GM23248 (cell line): ENCODE measurements around the gene FOXK1. TPM values are rescaled to one million over a fixed set of nuclear protein-coding genes. Genes with fewer than 3 reads are reported as not detected.

Experiments used
- DNase-seq: peaks from one replicate; pipeline ENCODE4 v3.0.0-alpha.2; 2015
- H2AFZ ChIP-seq: fragments of 200-600 bp; sonication (generic); 2 replicates; pipeline ENCODE4 v1.6.1; 2016; ENCODE audit warnings: antibody characterized with exemption
- H3F3A ChIP-seq: fragments of 200-600 bp; sonication (generic); 2 replicates; pipeline ENCODE4 v1.6.1; 2016; ENCODE audit warnings: mild to moderate bottlenecking, antibody characterized with exemption, mixed run types; ENCODE audit not compliant: insufficient read depth
- H3K27ac ChIP-seq: fragments of 200-600 bp; sonication (generic); 2 replicates; pipeline ENCODE4 v1.5.1; 2016; ENCODE audit warnings: mild to moderate bottlenecking
- H3K27me3 ChIP-seq: fragments of 200-600 bp; sonication (generic); replicated peaks from 2 replicates; pipeline ENCODE4 v1.6.1; 2016; ENCODE audit warnings: mild to moderate bottlenecking; ENCODE audit not compliant: insufficient read depth
- H3K36me3 ChIP-seq: fragments of 200-600 bp; sonication (generic); 2 replicates; pipeline ENCODE4 v1.6.1; 2016; ENCODE audit warnings: low read depth, mild to moderate bottlenecking
- H3K4me1 ChIP-seq: fragments of 200-600 bp; sonication (generic); 2 replicates; pipeline ENCODE4 v1.6.1; 2016; ENCODE audit warnings: mild to moderate bottlenecking; ENCODE audit not compliant: insufficient read depth
- H3K4me2 ChIP-seq: fragments of 200-600 bp; sonication (generic); one replicate; pipeline ENCODE4 v1.6.1; 2016; ENCODE audit warnings: mild to moderate bottlenecking; ENCODE audit not compliant: unreplicated experiment
- H3K4me3 ChIP-seq: fragments of 200-600 bp; sonication (generic); 2 replicates; pipeline ENCODE4 v1.5.1; 2016; ENCODE audit warnings: mild to moderate bottlenecking
- H3K79me2 ChIP-seq: fragments of 200-600 bp; sonication (generic); 2 replicates; pipeline ENCODE4 v1.6.1; 2016; ENCODE audit warnings: mild to moderate bottlenecking; ENCODE audit not compliant: insufficient read depth
- H3K9ac ChIP-seq: fragments of 200-600 bp; sonication (generic); 2 replicates; pipeline ENCODE4 v1.6.1; 2016; ENCODE audit warnings: mild to moderate bottlenecking
- H3K9me2 ChIP-seq: fragments of 200-600 bp; sonication (generic); 2 replicates; pipeline ENCODE4 v1.6.1; 2016; ENCODE audit warnings: mixed run types, mild to moderate bottlenecking, moderate library complexity; ENCODE audit not compliant: insufficient read depth
- H3K9me3 ChIP-seq: fragments of 200-600 bp; sonication (generic); one replicate; pipeline ENCODE4 v1.6.1; 2017; ENCODE audit warnings: low read depth
- H4K20me1 ChIP-seq: fragments of 200-600 bp; sonication (generic); 2 replicates; pipeline ENCODE4 v1.6.0; 2016; ENCODE audit not compliant: insufficient read depth
- EZH2 ChIP-seq: fragments of 200-600 bp; sonication (generic); IDR thresholded peaks from 2 replicates; pipeline ENCODE4 v1.6.1; 2018; ENCODE audit warnings: antibody characterized with exemption, mild to moderate bottlenecking; ENCODE audit not compliant: insufficient read depth, poor library complexity, severe bottlenecking
- EZH2phosphoT487 ChIP-seq: fragments of 200-600 bp; sonication (generic); IDR thresholded peaks from 2 replicates; pipeline ENCODE4 v1.6.1; 2018; ENCODE audit warnings: antibody characterized with exemption, moderate library complexity, mild to moderate bottlenecking, low read depth; ENCODE audit not compliant: insufficient read depth
- WGBS, 2 experiments: methylation state at CpG; one replicate each; pipeline ENCODE4 v1.1.6; 2015 to 2017; ENCODE audit warnings: low lambda C conversion rate in 2 of 2, low coverage in 1 of 2; ENCODE audit errors: missing lambda C conversion rate in 2 of 2; 5-methylcytosine and 5-hydroxymethylcytosine counted together
- in situ Hi-C: fragments of 300-500 bp; cut with MboI; formaldehyde crosslinking; loops from 2 replicates; pipeline ENCODE4 v1.15.0; 2020
- polyA plus RNA-seq: library from polyadenylated mRNA; unstranded; fragments of >200 nt; fragmentation: Nextera tagmentation; extraction: Ambion mirVana; gene quantifications from 2 replicates; pipeline ENCODE4 v1.2.1, GENCODE V29; 2016
- total RNA-seq: library from RNA; depleted of rRNA; stranded (reverse); fragments of >200 nt; shearing (Covaris generic); gene quantifications from 2 replicates; pipeline ENCODE4 v1.2.3, GENCODE V29; 2014

The FOXK1 gene
- total and polyA plus RNA-seq, 2 experiments from 2014 or later, result 8.5 to 16.4 TPM

DNA sequence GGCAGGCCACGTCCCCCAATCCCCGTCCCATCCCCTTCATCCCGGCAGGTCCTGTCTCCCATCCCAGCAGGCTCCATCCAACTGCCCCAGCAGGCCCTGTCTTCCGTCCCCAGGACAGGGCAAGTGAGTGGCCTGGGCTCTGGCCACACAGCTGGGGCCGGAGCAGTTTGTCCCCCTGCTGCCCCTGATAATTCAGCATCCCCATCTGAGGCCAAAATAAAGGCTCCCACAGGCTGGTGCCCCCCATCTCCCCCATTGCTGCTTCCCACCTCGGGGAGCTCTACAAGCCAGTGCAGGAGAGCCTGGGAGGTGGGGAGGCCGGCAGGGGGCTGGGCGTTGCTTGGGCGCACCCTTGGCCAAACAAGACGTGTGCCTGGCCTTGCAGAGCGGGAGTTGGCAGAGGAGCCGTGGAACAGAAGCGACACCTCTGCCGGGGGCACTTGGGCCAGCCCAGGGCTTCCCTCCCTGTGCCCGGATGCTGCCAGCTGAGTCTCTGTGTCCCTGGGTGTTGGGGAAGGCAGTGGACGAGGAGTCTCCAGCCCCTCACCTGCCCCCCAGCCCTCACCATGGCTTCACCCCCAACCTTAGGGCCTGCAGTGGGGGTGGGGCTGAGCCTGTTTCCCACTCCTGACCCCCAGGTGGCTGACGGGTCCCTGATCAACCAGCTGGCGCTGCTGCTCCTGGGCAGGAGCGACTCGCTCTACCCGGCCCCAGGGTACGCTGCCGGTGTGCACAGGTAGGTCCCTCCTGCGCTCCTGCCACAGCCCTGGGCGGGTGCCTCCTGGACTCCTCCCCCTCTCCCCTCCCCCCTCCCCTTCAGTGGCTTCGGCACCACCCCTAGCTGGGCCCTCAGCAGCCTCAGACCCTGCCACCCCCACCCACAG is 107.3 kb downstream of the FOXK1 start:
- H3K27me3 ChIP-seq, result no peaks in the 10 kb centered on the region
- no peak overlapping the region for H2AFZ ChIP-seq
- no peaks in the 10 kb centered on the region for H3K9me2 ChIP-seq
- H3K4me1 ChIP-seq, result no peaks in the 10 kb centered on the region
- TF ChIP-seq EZH2phosphoT487, result no peak
- no peaks in the 10 kb centered on the region for H4K20me1 ChIP-seq
- DNase-seq, result no peak
- H3K4me3 ChIP-seq, result no peak overlapping the region
- no peaks in the 10 kb centered on the region for H3K9me3 ChIP-seq
- in situ Hi-C loops, result loop anchor here (10.0 kb wide), 1 partner anchor 295 kb away; no protein-coding TSS in a partner anchor
- H3K4me2 ChIP-seq, result no peak overlapping the region
- 82 to 86% methylated on average over 13 to 26 of the region's 26 CpGs for WGBS, 2 experiments
- H3K36me3 ChIP-seq, result peaks cover 8% of the 10 kb centered on the region; the same call in 1 of the 2 replicates
- H3K9ac ChIP-seq, result no peak overlapping the region
- no peaks in the 10 kb centered on the region for H3F3A ChIP-seq
- no peak overlapping the region for H3K27ac ChIP-seq
- no peaks in the 10 kb centered on the region for H3K79me2 ChIP-seq

DNA sequence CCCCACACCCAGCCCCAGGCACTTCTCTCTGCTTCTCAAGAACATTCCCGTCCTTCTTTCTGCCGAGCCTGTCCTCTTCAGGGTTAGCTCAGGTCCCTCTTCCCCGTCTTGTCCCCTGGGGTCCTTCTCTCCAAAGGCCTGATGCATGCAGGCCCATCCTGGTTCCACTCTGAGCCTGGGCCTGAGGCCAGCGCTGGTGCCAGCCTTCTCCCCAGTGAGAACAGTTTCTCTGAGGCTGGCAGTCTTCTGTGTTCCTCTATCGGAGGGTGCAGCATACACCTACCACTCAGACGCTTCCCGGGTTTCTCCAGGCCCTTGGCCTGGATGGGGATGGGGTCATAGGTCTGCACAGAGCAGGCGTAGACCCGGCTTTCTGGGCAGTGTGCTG is 108.0 kb downstream of the FOXK1 start:
- Histone ChIP-seq H3F3A (no peaks in the 10 kb centered on the region), H3K4me2 (no peak overlapping the region), H3K9me2 (no peaks in the 10 kb centered on the region), H3K4me3 (no peak overlapping the region), H3K9me3 (no peaks in the 10 kb centered on the region), H3K27ac (no peak overlapping the region), H2AFZ (no peak overlapping the region), H3K4me1 (no peaks in the 10 kb centered on the region), H3K27me3 (no peaks in the 10 kb centered on the region), H4K20me1 (no peaks in the 10 kb centered on the region), H3K79me2 (no peaks in the 10 kb centered on the region), H3K36me3 (peaks cover 8% of the 10 kb centered on the region; the same call in 1 of the 2 replicates), H3K9ac (no peak overlapping the region)
- in situ Hi-C loops, result loop anchor here (10.0 kb wide), 1 partner anchor 295 kb away; no protein-coding TSS in a partner anchor
- TF ChIP-seq EZH2, result no peak
- TF ChIP-seq EZH2phosphoT487, result no peak
- 83 to 85% methylated on average over 9 of the region's 9 CpGs for WGBS, 2 experiments
- no peak for DNase-seq

- Histone ChIP-seq H3K9ac (no peak overlapping the region), H2AFZ (no peak overlapping the region), H3K4me1 (no peaks in the 10 kb centered on the region), H3K9me2 (no peaks in the 10 kb centered on the region), H3K27ac (no peak overlapping the region), H3F3A (no peaks in the 10 kb centered on the region), H4K20me1 (no peaks in the 10 kb centered on the region), H3K4me2 (no peak overlapping the region), H3K4me3 (no peak overlapping the region), H3K27me3 (no peaks in the 10 kb centered on the region), H3K36me3 (peaks cover 8% of the 10 kb centered on the region; the same call in 1 of the 2 replicates), H3K79me2 (no peaks in the 10 kb centered on the region), H3K9me3 (no peaks in the 10 kb centered on the region)
- DNase-seq, result no peak
- TF ChIP-seq EZH2phosphoT487 (no peak), EZH2 (no peak)
- 90 to 93% methylated on average over 24 of the region's 24 CpGs for WGBS, 2 experiments
- in situ Hi-C loops, result loop anchor here (10.0 kb wide), 1 partner anchor 294 kb away; no protein-coding TSS in a partner anchor
Measured at GRCh38 chr7:4790516-4790991, 108.5 kb downstream of the FOXK1 start.

DNA sequence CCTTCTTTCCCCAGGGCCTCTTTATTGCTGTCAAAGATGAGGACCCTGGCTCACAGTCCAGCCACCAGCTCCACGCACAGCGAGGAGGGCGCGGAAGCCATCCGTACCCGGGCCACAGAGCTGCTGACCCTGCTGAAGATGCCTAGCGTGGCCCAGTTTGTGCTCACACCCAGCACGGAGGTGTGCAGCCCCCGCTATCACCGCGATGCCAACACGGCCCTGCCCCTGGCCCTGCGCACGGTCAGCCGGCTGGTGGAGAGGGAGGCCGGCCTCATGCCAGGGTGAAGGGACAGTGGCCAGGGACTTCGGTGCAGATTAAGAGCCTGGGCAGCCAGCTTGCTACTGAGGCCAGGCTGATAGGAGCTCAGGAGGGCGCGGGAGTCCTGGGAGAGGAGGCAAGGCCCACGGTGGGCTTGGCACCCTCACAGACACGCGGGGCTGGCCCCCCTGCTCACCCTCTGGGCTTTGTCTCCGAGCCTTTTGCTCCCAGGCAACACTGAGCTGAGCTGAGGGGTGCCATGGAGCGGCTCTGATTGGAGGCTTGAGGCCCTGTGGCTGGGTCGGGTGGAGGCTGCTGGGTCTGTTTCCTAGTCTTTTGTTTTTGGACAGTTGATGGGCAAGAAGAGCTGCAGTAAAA is 109.1 kb downstream of the FOXK1 start:
- Histone ChIP-seq H2AFZ (no peak overlapping the region), H3K79me2 (no peaks in the 10 kb centered on the region), H3F3A (no peaks in the 10 kb centered on the region), H3K9me2 (no peaks in the 10 kb centered on the region), H3K27me3 (no peaks in the 10 kb centered on the region), H4K20me1 (no peaks in the 10 kb centered on the region), H3K27ac (no peak overlapping the region), H3K9ac (no peak overlapping the region), H3K4me2 (no peak overlapping the region), H3K36me3 (peaks cover 1% of the 10 kb centered on the region; the same call in 1 of the 2 replicates), H3K4me1 (no peaks in the 10 kb centered on the region), H3K4me3 (no peak overlapping the region), H3K9me3 (no peaks in the 10 kb centered on the region)
- DNase-seq, result no peak
- TF ChIP-seq EZH2phosphoT487 (no peak), EZH2 (no peak)
- WGBS, 2 experiments, result 91 to 95% methylated on average over 22 to 23 of the region's 25 CpGs
- in situ Hi-C loops, result loop anchor here (10.0 kb wide), 1 partner anchor 294 kb away; no protein-coding TSS in a partner anchor
